ENCODE data around the gene ADAMTS17.

The ADAMTS17 gene

DNA sequence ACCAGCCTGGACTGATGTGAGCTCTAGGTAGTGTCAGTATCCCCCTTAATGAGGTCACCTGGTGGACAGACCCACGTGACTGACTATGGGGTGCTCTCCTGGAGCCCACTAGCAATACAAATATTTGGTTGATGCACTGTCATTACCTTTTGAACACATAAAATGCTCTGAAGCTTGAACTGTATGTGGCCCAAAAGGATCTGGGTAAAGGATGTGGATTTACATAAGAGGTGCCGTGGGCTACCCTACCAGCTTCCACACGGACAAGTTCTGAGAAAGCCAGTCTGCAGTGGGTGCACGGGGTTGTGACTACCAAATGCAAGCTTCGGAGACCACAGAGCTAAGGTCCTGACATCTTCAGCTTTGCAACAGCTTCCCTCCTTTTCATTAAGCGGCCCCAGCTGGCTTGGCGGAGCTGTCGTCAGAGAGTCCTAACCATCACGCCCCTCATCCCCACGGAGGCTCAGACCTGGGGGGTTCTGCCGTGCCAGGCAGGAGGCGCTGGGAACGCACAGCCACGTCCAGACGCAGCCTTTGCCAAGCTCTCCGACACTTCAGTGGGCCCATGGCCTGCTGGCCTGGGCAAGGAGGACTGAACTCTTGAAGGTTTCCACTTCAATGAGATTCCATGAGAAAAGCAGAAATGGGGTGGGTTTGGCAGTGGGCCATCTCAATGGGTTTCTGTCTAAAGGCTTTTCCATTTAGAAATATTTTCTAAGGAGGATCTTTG, 228.3 kb downstream of the ADAMTS17 start:
- ATAC-seq (peak; percentile 21), DNase-seq (no peak)
- Mint-ChIP-seq H3K4me3 (no peak overlapping the region), H3K27ac (peak overlapping the region in 1 of 2 donors; percentile 70), H3K9me3 (no peaks in the 10 kb centered on the region), H3K4me1 (peaks cover 52% of the 10 kb centered on the region), H3K27me3 (no peaks in the 10 kb centered on the region)

DNA sequence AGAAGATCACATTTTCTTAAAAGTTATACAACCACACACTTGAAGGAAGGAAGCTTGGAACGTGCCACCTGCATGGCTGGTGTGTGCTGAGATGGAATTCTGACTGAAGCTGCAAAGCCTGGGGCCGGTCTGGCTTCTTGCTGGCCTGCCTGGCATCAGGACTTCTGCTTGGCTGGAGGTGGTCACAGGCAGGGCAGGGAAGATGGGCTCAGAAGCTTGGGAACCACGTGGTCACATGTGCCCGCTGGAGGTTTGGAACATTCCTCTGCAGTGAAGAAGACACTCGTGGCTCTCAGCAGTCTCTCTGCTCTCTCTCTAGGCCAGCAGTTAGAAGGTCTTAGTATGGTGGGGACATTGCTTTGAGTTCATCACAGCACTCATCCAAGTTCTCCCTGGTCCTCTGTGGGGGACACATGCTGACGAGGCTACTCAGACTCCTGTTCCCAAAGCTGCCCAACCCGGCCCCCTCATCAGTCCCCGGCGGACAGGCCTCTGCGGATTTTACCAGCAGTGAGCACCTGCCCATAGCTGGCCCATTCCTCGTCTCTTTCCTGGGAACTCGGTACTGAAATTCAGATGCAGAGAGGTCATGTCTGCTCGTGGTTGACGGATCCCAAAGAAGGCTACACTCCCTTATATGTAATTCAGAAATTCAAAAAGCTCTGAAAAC, 229.0 kb downstream of the ADAMTS17 start:
- ATAC-seq (no peak), DNase-seq (no peak)
- H3K4me3 Mint-ChIP-seq, result no peak overlapping the region
- peaks cover 53% of the 10 kb centered on the region for H3K4me1 Mint-ChIP-seq
- H3K9me3 Mint-ChIP-seq, result no peaks in the 10 kb centered on the region
- H3K27ac Mint-ChIP-seq, result peak overlapping the region in 1 of 2 donors; percentile 70
- no peaks in the 10 kb centered on the region for H3K27me3 Mint-ChIP-seq

DNA sequence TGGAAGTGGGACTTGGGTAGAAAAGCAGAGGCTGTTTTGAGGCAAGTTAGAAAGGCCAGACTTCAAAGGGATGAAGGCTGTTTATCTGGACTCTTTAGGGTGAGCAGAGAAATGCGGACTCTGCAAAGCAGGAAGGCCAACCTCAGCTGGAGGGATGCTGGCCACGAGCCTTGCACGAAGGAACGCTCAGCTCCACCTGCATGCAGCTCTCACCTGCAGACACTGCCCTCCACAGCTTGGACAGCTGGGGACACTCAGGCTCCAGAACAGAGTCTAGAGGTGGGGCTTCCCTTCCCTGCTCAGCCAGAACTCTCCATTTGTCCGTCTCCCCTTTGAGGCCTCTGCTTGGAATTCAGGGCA, 229.7 kb downstream of the ADAMTS17 start:
- ATAC-seq, result peak; percentile 21
- Mint-ChIP-seq H3K27ac (peak overlapping the region; percentile 98 to 100), H3K4me3 (peak overlapping the region in 1 of 2 donors; percentile 87), H3K27me3 (no peaks in the 10 kb centered on the region), H3K4me1 (peaks cover 53% of the 10 kb centered on the region), H3K9me3 (no peaks in the 10 kb centered on the region)
- no peak for DNase-seq

DNA sequence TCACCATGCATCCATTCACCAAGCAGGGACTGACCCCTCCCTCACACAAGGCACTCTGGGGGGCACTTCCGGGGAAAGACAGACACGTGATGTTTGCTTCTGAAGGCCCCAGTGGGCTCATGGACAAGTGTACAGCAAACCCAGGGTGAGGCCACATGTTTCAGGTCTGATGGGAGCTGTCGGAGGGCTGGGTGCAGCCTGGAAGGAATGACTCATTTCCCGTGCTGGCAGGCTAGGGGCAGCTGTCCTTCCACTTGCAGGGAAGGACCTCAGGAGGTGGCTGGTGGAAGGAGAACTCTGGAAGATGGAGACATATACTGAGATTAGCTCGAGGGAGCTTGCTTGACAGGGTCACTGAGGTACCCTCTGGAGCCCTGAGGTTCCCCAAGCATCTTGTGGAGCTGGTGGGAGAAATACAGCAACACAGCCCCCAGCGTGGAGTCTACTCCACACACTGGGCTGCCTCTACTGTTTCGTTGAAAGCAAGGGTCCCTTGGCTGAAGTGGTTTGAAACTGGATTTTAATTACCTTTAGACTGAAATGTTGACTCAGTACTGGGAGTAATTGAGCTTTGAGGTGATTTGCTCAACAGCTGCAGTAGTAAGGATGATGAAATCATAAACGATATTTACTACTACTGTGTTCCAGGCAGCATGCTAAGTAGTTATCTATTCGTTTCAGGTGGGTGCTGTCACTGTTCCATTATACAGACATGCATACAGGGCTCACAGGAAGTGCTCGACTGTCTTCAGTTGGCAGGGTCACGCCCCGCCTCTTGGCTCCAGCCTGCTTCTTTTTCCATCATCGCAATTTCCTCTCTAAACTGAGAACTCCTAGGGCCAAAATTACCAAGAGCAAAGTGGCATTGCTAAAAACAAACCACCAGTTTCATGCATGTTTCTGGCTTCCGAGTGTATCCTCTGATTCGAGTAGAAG, 230.4 kb downstream of the ADAMTS17 start:
- H3K9me3 Mint-ChIP-seq, result no peaks in the 10 kb centered on the region
- no peaks in the 10 kb centered on the region for H3K27me3 Mint-ChIP-seq
- DNase-seq, result peak; percentile 49 to 57
- peak overlapping the region; percentile 98 to 100 for H3K27ac Mint-ChIP-seq
- peak; percentile 92 for ATAC-seq
- peak overlapping the region; percentile 68 to 87 for H3K4me3 Mint-ChIP-seq
- H3K4me1 Mint-ChIP-seq, result peaks cover 53% of the 10 kb centered on the region

DNA sequence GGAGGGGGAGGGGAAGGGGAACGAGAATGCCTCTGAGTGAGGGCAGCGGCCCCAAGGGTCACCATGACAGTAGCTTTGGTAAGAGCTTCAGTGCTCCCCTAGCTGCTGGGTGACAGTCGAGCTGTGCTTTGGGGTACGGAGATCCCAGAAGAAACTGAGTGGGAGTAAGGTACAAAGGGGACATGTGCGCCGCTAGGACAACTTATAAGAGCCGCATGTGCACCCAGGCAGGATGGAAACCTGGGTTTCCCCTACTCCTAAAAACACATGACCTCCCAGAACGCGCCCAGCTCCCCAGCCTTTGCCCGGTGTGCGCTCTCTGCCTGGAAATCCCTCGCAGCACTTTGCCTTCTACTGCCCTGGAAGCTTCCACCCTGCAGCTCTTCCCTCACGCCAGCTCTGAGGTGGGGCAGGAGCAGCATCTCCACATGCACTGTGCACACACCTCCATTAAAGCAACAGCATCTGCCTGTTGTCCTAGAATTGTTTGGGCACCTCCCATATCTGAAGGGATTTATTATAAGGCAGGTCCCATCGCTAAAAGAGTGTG, 232.2 kb downstream of the ADAMTS17 start:
- no peak overlapping the region for H3K27ac Mint-ChIP-seq
- no peak overlapping the region for H3K4me3 Mint-ChIP-seq
- no peak for ATAC-seq
- no peaks in the 10 kb centered on the region for H3K9me3 Mint-ChIP-seq
- DNase-seq, result no peak
- H3K4me1 Mint-ChIP-seq, result peaks cover 51% of the 10 kb centered on the region
- no peaks in the 10 kb centered on the region for H3K27me3 Mint-ChIP-seq

DNA sequence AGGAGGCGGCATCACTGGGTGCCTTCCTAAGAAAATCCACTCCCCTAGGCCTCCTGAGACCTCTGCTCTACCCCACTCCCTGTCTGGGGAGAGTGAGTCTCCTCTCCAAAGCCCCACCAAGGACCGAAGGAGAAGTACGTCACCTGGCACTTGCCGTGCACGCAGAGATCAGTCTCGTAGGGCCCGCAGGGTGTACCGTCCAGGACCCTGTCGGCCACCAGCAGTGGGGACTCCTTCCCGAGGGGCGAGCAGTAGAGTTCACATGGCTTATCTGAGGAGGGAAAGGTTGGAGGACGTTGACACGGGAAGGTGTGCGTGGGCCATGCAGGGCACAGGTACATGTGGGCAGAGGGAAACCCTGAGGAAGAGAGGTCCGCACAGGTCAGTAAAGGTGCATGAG, 232.9 kb downstream of the ADAMTS17 start:
- ATAC-seq (no peak), DNase-seq (no peak)
- H3K27ac Mint-ChIP-seq, result peak overlapping the region; percentile 36 to 82
- H3K9me3 Mint-ChIP-seq, result no peaks in the 10 kb centered on the region
- H3K4me1 Mint-ChIP-seq, result peaks cover 46% of the 10 kb centered on the region
- peak overlapping the region in 1 of 2 donors; percentile 27 for H3K4me3 Mint-ChIP-seq
- H3K27me3 Mint-ChIP-seq, result no peaks in the 10 kb centered on the region

DNA sequence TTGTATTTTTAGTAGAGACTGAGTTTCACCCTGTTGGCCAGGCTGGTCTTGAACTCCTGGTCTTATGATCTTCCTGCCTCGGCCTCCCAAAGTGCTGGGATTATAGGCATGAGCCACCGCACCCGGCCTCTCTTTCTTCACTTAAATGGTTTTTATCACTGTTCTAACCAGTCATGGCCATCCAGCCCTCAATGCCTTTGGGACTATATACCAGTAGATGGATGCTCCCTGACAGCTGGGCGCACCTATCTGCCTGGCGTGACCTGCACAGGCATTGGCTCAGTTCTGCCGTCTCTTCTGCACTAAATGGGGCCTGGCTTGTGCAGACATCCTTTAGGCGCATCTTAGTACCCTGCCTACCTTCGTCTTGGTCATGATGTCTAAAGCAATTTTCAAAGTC, 233.4 kb downstream of the ADAMTS17 start:
- Mint-ChIP-seq H3K27ac (peak overlapping the region in 1 of 2 donors; percentile 4), H3K9me3 (no peaks in the 10 kb centered on the region), H3K27me3 (no peaks in the 10 kb centered on the region), H3K4me3 (no peak overlapping the region), H3K4me1 (peaks cover 46% of the 10 kb centered on the region)
- DNase-seq (no peak), ATAC-seq (no peak)

DNA sequence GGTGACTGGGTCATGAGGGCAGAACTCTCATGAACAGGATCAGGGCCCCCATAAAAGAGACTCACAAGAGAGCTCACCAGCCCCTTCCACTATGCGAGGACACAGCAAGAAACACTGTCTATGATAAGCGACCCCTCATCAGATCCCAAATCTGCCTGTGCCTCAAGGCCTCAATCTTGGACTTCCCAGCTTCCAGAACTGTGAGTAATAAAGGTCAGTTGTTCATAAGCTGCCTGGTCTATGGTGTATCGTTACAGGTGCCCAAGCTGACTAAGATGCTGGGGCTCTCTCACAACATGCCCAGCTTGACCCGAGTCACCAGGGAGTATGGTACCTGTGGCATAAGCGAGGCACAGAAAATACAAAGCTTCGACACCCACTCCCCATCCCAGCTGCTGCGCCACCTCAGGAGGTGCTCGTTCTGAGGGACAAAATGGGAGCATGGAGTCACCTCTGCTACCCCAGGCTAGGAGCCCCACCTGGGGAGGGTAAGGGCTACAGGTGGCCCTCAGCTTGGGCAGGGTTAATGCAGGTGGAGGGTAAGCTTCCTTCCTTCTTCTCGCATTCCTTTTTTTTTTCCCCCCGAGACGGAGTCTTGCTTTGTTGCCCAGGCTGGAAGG, 234.1 kb downstream of the ADAMTS17 start:
- Mint-ChIP-seq H3K27ac (no peak overlapping the region), H3K4me1 (peaks cover 40% of the 10 kb centered on the region), H3K27me3 (no peaks in the 10 kb centered on the region), H3K9me3 (no peaks in the 10 kb centered on the region), H3K4me3 (no peak overlapping the region)
- ATAC-seq (no peak), DNase-seq (no peak)

DNA sequence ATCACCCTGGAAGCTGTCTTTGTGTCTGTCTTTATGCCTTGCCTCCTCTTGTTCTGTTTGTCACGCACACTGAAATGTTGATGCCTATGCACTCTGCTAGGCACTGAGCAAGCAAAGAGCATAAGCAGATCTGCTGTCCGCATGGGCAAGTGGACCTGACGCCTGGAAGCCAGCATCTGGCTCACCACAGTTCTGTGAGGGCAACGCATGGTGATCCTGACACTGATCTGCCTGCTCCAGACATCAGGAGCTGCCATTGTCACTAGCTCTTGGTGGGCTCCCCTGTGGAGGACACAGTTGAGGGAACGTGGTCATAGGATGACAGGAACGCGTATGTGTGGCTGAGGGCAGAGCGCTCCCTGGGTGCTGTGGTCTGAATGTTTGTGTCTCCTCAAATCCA, 234.6 kb downstream of the ADAMTS17 start:
- H3K4me1 Mint-ChIP-seq, result peaks cover 35% of the 10 kb centered on the region
- no peak for DNase-seq
- no peaks in the 10 kb centered on the region for H3K27me3 Mint-ChIP-seq
- no peak overlapping the region for H3K4me3 Mint-ChIP-seq
- no peaks in the 10 kb centered on the region for H3K9me3 Mint-ChIP-seq
- H3K27ac Mint-ChIP-seq, result no peak overlapping the region
- ATAC-seq, result no peak

DNA sequence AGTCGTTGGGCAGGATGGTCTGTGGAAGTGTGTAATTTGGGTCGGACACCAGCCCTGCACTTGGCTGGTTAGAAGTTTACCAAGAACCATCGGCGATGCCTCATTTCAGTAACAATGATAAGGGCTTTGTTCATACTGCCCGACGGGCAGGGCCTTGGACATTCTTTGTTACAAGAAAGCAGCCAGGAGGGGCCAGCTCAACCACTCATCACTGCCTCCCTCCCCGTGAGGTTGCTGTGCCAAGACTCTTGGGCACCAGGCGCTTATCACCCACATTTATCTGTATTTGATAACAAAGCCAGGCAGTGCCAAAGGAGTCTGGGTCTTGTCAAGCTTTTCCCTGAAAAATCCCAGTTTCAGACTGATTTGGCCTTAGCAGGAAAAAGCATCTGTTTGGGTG, 235.0 kb downstream of the ADAMTS17 start:
- peaks cover 30% of the 10 kb centered on the region for H3K4me1 Mint-ChIP-seq
- no peak overlapping the region for H3K27ac Mint-ChIP-seq
- no peak overlapping the region for H3K4me3 Mint-ChIP-seq
- ATAC-seq, result no peak
- no peaks in the 10 kb centered on the region for H3K9me3 Mint-ChIP-seq
- H3K27me3 Mint-ChIP-seq, result no peaks in the 10 kb centered on the region
- no peak for DNase-seq

DNA sequence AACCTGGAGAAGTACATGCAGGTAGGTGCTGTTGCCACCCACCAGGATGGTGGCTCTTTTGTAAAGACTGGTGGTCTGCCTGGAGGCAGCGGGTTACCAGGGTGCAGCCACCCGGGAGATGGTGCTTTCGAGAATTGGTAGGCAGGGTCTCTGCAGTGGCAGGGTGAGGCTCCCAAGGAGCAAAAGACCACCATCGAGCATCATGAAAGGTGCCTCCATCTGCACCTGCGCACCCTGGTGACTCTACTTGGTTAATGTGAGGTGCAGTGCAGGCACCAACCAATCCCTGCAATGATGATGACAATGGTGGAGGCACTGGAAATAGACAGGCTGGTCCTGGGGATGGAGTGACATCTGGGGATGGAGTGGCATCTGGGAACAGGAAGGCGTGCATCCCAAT, 236.7 kb downstream of the ADAMTS17 start:
- H3K27me3 Mint-ChIP-seq, result no peaks in the 10 kb centered on the region
- DNase-seq (no peak), ATAC-seq (no peak)
- no peak overlapping the region for H3K4me3 Mint-ChIP-seq
- peaks cover 14% of the 10 kb centered on the region for H3K4me1 Mint-ChIP-seq
- no peaks in the 10 kb centered on the region for H3K9me3 Mint-ChIP-seq
- no peak overlapping the region for H3K27ac Mint-ChIP-seq

DNA sequence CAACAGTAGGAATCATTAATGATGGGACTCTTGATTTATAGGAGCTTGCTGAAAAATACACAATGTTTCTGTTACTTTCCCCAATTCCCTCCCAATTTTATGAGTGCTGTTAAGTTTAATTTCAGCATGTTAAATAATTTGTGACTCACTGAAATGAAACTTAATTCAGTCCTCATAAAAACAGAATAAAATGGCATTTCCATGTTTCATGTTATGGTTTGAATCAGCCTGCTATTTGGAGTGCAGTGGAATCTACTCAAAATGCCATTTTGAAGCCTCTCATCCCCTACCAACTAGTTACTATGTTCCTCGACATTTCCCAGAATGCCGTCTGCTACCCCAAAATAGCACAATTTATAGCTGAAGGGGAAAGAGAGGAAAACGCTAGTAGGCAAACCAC, 237.5 kb downstream of the ADAMTS17 start:
- H3K27ac Mint-ChIP-seq, result no peak overlapping the region
- DNase-seq, result no peak
- H3K4me1 Mint-ChIP-seq, result peaks cover 8% of the 10 kb centered on the region
- H3K27me3 Mint-ChIP-seq, result no peaks in the 10 kb centered on the region
- ATAC-seq, result no peak
- H3K4me3 Mint-ChIP-seq, result no peak overlapping the region
- H3K9me3 Mint-ChIP-seq, result no peaks in the 10 kb centered on the region

DNA sequence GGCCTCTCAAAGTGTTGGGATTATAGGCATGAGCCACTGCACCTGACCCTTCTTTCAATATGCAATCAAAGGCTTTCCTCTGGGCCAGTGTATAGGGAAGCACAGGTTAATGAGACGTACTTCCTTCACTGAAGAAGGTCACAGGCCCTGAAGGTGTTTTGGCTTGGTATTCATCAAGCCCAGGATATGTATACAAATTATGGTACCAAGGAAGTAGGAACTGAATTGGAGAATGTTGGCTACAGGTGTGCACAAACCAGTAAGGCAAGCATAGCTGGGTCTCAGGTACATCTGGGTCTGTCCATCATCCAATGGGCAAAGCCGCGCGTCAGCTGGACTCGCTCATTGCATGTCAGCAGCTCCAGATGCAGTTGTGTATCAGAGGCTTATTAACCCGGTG, 237.9 kb downstream of the ADAMTS17 start:
- no peak overlapping the region for H3K4me3 Mint-ChIP-seq
- DNase-seq (no peak), ATAC-seq (no peak)
- peaks cover 4% of the 10 kb centered on the region for H3K4me1 Mint-ChIP-seq
- H3K27ac Mint-ChIP-seq, result no peak overlapping the region
- H3K27me3 Mint-ChIP-seq, result no peaks in the 10 kb centered on the region
- no peaks in the 10 kb centered on the region for H3K9me3 Mint-ChIP-seq

DNA sequence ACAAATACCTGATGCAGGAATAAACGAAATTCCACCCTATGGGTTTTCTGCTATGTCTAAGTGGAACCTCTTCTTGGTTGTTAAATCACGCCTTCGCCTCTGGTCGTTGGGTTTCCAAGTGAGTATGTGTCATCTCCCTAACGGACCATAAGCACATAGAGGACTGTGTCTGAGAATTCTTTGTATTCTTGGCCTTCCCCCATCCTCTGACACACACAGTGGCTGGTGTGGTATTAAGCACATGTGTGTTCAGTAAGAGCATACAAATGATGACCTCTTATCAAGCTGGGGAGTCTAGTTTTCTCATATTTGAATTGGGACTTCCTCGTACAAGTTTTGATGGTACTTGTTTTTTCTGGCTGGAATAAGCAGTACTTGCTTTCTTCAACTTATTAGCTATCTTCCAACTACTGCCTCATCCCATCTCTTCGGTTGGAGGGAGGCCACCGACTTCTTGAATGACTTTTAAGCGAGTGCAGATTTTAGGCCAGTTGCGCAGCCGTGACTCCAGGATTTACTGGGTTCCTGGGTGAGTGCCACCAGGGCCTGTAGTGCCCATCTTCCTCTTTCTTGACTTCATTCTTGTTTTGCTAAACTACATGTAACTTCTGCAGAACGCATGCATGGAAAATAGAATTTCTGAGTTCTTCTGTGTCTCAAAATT, 240.2 kb downstream of the ADAMTS17 start:
- Mint-ChIP-seq H3K27ac (peak overlapping the region in 1 of 2 donors; percentile 35), H3K4me3 (no peak overlapping the region), H3K9me3 (no peaks in the 10 kb centered on the region), H3K4me1 (no peaks in the 10 kb centered on the region), H3K27me3 (no peaks in the 10 kb centered on the region)
- ATAC-seq (no peak), DNase-seq (no peak)

DNA sequence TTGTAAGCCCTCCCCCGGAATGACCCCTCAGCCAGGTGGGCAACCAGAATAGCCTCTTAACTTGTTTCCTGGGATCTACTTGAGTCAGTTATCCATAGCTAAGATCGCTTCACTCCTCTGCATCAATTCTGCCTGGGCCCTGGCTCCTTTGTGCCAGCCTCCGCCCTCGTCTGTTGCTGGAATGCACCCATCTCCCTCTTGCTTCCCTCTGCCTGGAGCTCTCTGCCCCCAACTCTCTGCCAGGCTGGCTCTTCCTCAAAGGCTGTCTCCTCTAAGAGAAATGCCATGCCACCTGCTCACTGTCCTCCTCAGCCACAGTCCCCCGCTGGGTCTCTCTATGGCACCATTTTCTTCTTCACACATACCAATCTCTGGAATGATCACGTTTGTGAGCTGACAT, 240.8 kb downstream of the ADAMTS17 start:
- ATAC-seq (no peak), DNase-seq (no peak)
- peak overlapping the region in 1 of 2 donors; percentile 35 for H3K27ac Mint-ChIP-seq
- H3K4me3 Mint-ChIP-seq, result no peak overlapping the region
- no peaks in the 10 kb centered on the region for H3K4me1 Mint-ChIP-seq
- H3K9me3 Mint-ChIP-seq, result no peaks in the 10 kb centered on the region
- no peaks in the 10 kb centered on the region for H3K27me3 Mint-ChIP-seq

All from stimulated activated naive CD8-positive, alpha-beta T cell treated with anti-CD3 and anti-CD28 coated beads, Interleukin-15, amount 100 ng/mL, for 72 hours (primary cell).